ENCODE results near the gene ZSWIM7. TPM values are rescaled to one million over a fixed set of nuclear protein-coding genes. Genes with fewer than 3 reads are reported as not detected.

ZSWIM7 gene, protein sequence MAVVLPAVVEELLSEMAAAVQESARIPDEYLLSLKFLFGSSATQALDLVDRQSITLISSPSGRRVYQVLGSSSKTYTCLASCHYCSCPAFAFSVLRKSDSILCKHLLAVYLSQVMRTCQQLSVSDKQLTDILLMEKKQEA
- total RNA-seq, result 23.5 TPM

DNA sequence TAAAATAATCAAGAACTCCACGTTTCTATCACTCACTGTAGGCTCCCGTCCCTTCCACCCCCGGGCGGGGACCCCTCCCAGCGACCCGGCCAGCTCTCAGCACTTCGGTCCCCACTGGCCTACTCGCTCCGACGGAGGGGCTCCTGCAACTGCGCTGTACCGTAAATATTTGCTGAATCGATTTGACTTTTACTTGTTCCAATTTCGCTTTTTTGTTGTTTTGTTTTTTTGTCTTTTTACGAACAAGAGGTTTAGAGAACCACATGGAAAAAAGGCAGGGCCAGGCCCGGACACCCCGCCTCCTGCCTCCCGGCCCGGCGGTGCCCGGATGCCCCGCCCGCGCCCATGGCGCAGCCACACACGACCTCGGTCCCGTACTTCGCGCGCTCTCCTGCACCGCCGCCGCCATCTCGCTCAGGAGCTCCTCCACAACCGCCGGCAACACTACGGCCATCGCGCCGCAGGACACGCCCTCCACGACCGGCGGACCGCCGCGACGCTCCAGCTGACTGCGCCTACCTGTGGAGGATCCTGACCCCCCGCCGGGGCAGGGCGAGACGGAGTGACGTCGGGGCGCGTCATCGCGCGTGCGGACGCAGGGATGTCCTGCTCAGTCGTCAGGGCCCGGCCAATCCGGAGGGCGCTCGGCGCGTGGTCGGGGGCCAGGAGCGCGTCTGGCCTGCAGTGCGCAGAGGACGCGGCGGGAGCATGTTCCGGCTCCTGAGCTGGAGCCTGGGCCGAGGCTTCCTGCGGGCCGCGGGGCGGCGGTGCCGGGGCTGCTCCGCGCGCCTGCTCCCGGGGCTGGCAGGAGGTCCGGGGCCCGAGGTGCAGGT lies at the start of gene ZSWIM7, which contains the start of gene TTC19:
Gene ZSWIM7 (minus strand): TSS at position 564 of the 833 bp plus-strand sequence. CDS start 110 bp downstream, at position 454.
Gene TTC19 (plus strand): TSS at position 684 of the 833 bp plus-strand sequence. CDS start 25 bp downstream, at position 709.
- DNase-seq (ENCODE audit: low spot score), result peak; percentile 97

DNA sequence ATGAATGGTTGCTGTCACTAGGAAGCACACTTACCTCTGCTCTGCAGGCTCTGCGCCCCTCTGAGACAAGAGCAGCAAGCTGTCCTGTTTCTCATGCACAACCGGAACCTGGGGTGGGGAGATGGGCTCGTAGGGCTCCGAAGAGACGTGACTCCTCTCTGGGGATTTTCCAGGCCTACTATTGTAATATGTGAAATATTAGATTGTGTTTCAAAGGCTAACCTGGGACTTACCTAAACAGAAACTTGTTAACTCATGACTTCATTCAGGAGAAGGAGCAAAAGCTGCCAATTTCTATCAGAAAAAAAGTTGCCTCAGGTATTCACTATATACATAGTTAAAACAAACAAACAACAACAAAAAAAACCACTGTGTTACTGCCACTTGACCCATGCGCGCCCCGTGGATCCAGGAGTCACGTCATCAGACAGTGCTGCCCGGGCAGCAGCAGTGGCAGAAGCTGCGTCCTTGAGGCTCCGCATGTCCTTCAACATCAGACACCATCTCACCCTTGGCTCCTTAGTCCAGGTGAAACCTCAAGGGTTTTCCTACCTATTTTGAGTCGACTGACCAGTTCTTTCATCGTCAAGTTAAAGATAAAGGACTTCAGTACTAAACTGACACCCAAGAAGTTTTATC lies 49.4 kb upstream of the ZSWIM7 start:
- DNase-seq (ENCODE audit: low spot score), result no peak

DNA sequence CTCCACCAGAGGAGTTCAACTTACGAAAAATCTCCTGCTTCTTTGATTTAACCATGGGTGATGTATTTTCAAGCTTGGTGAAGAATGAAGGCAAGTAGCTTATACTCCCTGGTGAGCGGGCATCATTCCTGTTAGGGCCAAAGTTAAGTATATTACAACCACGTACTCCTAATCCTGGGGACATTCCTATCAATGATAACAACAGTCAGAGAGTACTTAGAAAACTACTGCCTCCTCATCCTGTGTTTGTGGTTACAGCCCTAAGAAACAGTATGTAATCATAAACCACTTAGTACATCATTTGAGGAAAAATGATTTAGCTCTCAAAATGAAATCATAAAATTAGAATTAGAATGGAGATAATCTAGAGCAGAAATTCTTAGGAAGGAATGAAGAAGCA lies 47.5 kb upstream of the ZSWIM7 start:
- no peak for DNase-seq (ENCODE audit: low spot score)

DNA sequence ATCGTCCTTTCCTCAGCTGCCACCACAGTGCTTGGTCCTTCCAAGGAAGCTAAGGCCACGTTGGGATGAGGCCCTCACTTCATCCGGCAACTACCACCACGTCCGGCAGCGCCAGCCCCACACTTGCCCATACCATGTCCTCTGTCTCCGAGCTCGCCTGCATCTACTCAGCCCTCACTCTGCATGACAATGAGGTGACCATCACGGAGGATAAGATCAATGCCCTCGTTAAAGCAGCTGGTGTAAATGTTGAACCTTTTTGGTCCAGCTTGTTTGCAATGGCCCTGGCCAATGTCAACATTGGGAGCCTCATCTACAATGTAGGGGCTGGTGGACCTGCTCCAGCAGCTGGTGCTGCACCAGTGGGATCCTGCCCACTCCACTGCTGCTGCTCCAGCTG lies 45.0 kb upstream of the ZSWIM7 start:
- no peak for DNase-seq (ENCODE audit: low spot score)

DNA sequence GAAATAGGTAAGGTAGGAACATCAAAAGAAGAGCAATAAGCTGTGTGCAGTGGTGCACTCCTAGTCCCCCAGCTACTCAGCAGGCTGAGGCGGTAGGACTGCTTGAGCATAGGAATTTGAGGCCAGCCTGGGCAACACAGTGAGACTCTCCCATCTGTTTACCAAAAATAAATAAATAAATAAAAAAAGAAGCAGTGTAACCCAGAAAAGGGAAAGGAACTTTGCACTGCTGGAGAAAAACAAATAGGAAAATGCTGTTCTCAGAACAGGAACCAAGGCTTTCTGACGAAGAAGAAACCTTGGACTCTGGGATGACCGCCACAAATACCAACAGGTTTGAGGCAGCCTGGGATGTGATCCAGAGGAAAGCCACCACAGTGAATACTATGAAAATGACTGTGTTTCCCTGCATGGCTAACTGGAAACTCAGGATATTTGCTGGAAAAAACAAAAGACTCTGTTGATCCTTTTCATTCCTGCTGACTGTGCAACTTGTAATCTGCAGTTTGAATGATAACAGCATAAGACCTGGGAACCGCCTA lies 41.3 kb upstream of the ZSWIM7 start:
- DNase-seq (ENCODE audit: low spot score), result peak; percentile 77

DNA sequence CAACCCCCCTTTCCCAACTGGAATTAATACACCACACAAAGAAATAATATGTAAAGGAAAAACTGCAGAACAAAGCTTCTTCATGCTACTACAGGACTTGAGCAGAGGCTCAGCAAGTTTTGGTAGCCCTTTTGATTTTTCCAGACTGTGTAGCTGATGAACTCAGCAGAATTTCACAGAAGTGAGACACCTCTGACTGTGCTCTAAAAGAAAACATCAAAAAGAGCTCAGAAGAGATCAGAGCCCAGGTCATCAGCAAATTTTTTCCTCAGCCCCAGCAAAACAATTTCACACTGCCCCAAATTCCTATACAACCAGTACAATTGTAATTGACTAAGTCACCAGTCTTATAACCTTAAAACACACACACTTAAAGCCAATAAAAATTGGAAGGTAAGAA lies 38.1 kb upstream of the ZSWIM7 start:
- no peak for DNase-seq (ENCODE audit: low spot score)

DNA sequence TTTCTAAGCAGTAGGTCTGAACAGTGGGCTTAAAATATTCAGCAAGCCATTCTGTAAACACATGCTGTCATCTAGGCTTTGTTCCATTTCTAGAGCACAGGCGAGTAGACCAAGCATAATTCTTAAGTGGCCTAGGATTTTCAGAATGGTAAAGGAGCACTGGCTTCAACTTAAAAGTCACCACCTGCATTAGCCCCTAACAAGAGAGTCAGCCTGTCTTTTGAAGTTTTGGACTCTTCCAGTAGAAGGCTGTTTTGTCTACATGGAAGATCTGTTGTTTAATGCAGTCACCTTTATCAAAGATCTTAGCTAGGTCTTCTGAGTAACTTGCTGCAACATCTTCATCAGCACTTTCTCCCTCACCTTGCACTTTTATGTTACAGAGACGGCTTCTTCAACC lies 36.8 kb upstream of the ZSWIM7 start:
- DNase-seq (ENCODE audit: low spot score), result no peak

DNA sequence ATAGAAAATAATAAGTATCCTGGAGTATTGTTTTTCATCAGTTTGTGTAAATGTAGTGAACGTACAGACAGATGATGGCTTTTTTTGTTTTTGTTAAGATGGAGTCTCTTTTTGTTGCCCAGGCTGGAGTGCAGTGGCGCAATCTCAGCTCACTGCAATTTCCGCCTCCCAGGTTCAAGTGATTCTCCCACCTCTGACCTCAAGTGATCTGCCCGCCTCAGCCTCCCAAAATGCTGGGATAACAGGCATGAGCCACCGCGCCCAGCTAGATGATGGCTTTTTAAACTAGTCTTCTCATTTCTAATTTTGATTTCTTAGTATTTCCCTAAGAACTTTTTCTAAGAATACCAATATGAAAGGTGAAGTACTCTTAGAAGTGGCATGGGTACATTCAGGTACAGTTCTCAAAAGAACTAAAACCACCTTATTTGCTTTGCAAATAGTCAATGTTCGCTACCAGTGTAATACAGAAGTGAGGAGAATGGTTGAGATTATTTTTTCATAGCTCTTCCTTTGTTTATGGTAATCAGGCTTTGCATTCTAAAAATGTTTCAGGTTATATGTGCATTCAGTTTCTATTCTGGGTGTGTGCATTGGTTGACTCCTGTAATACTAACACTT lies 34.3 kb upstream of the ZSWIM7 start:
- no peak for DNase-seq (ENCODE audit: low spot score)

DNA sequence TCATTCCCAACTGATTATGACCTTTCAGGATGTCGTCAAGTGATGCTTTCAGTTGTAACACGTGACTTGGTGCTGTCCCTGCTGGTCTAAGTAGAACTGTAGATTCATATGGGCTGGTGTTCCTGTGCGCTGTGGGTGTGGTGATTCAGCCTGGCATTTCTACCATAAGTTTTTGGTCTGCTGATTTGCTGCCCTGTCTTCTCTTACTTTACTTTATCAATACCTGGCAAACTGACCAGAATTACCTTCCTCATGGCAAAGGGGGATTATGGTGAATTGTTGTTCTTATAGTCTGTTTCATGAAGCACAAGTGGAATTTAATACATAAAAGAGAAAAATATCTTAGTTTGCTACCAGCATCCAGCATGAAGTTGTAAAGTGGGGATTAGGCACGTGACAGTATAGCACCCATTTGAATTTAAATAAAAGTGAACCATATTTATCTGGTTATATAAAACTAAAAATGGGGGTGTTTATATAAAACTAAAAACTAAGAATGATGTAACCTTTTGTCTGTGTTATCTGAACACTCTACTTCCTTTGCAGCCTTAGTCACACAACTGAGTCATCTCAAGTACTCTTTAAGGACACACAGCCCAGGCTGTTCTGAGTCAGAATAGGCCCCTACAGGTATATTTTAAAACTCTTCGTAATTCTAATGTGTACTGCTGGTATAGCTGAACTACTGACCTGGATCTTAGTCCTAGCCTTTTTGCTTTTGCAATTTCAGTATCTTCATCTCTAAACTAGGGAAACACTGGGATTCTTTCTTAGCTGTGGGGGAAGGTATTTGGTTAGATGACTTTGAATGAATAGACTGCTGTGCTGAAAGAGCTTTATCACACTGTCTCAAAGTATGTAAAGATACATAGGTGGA lies 28.4 kb upstream of the ZSWIM7 start:
- no peak for DNase-seq (ENCODE audit: low spot score)

DNA sequence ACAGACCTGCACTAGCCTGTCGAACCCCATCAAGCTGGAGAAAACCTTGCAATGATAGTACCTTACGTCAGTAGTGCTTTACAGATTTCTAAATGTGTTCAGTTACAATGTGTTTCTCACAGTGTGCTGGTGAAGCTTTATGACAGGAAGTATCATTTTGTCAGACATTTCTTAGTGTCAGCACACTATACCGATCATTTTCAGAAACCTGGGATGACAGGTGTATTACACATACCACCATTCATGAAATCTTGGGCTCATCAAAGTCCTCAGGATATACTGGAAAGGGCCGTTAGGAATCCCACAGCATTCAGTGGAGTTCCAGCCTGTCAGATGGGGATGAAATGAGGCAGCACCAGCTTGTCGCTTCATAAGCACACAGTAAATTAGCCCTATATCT lies 27.4 kb upstream of the ZSWIM7 start:
- DNase-seq (ENCODE audit: low spot score), result no peak

DNA sequence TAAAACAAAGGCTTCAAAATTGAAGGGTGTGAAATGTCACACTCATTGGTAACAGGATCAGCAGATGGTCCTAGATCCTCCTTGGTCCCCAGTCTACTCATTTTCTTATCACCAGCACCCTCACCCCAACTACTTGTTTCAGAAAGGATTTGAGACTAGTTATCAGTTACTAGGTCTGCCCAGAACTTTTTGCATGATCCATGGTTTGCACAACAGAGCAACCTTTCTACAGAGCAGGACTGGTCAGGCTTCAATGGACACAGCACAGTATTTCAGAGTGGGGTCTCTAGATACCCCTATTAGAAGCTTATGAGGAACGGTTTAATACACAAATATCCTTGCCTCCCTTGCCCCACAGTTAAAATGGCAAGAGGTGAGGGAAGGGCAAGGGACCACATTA lies 25.7 kb upstream of the ZSWIM7 start:
- DNase-seq (ENCODE audit: low spot score), result no peak

DNA sequence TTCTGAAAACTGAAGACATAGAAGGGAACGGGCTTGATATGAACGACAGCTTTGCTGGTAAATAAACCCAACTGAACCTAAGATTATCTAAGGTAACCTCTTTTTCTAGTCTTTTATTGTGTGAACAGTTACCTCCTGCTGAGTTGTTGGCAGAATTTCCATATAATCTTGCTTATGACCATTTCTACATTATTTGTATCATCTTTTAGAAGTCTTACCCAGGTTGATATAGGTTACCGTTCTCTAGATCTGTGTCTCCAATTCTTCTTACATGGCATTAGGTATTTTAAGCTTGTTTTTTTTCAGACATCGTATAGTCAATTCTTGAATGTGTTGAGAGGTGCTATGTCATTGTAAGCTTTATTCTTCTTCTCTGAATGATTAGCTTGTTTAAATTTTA lies 24.4 kb upstream of the ZSWIM7 start:
- no peak for DNase-seq (ENCODE audit: low spot score)

DNA sequence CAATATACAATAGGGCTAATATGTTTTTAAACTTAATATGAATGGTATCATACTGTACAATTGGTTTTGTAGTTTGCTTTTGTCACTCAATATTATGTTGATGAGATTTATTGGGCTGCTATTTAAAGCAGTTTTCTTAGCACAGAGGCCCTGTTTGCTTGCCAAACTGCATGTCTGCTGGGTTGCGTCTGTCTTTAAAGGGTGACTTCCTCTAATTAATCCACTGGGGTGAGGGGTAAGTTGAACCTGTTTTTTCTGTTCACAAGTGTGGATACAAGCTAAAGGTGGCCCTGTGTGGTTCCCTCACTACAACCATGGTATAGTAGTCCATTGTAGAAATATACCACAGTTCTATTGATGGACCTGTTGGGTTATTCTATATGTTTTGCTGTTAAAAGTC lies 19.8 kb upstream of the ZSWIM7 start:
- DNase-seq (ENCODE audit: low spot score), result no peak

DNA sequence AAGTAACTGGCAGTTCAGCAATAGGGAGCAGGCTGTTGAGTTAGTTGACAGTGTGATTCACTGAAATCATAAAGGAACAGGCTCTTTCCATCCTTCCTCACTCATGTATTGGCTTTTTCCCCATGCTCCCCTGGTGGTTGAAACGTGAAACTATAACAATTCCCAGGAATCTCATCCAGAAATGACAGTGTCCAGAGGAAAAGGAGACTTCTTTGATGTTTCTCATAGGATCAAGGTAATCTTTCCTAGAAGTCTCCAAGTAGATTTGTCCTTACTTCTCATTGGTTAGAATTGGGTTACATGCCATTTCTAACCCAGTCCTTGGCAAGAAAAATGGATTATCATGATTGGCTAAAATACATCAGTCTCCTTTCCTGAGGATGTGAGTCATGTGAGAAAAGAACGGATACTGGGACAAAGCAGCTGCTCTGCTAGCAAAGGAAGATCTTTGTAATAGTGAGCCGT lies 14.5 kb upstream of the ZSWIM7 start:
- DNase-seq (ENCODE audit: low spot score), result no peak

DNA sequence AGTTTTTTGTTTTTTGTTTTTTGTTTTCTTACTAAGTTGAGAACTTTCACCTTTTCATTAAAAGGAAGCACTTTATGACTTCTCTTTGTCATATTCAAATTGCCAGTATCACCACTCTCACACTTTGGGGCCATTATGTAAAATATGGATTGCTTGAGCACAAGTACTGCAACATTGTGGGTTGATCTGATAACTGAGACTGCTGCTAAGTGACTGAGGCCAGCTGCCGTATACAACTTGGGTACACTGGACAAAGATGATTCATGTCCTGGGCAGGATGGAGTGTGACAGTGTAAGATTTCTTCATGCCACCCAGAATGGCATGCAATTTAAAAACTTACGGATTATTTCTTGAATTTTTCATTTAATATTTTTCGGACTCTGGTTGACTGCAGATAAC lies 7.9 kb upstream of the ZSWIM7 start:
- DNase-seq (ENCODE audit: low spot score), result no peak

DNA sequence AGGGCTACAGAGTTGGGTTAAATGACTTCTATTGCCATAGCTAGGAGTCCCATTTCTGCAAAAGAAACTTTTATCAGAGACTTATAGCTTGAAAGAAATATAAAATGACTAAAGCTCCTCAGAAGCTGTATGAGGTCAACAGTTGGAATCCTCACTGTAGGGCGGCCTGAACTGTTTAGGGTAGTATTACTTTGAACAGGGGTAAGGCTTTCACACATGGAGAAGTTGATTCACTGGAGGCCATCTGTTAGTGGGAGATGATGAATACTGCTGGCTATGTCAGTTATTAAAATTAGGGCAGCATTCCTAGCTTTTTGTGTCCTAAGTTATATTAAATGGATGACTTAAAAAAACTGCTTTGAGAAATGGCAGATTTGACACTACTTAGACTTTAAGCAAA lies 6.1 kb upstream of the ZSWIM7 start:
- DNase-seq (ENCODE audit: low spot score), result no peak

DNA sequence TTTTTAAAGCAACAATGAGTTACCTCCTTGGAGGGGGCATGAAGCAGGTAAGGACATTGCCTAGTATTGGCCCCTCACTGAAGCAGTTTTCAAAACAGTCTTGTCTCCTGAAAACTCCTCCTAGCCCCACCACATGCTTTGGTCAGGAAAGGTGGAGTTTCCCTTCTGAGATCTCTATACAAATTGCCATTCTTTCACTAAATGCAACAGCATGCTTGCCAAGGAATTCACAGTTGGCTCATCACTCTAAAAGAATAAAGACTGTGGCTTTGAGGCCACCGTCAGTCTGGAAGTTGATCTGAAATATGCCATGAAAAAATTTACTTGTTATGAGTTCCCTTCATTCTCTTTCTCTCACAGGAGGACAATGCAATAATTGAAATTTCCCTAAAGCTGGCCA lies 4.3 kb upstream of the ZSWIM7 start:
- DNase-seq (ENCODE audit: low spot score), result no peak

DNA sequence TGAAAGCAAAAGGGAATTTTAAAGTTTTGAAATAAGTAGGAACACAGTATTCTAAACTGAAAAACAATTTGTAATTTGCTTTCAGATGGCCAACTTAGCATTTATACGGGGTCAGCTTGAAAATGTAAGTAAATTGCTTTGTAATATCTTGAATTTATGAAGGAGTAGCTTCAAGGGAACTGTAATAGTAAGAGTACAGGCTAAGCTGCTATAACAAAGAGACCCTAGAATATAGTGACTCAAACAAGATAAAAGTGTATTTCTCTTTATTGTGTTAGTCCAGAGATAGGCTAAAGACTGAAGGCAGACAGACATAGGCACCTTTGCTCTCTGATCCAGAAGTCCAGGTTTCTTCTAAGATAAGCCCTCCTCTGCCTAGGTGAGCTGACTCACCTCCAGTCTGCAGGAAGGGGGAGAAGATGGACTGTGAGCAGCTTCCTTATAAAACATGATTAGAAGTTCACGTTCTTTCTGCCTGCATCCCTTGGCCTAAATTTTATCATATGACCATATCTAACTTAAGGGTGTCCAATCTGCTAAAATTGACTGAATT lies 3.3 kb upstream of the ZSWIM7 start:
- no peak for DNase-seq (ENCODE audit: low spot score)

DNA sequence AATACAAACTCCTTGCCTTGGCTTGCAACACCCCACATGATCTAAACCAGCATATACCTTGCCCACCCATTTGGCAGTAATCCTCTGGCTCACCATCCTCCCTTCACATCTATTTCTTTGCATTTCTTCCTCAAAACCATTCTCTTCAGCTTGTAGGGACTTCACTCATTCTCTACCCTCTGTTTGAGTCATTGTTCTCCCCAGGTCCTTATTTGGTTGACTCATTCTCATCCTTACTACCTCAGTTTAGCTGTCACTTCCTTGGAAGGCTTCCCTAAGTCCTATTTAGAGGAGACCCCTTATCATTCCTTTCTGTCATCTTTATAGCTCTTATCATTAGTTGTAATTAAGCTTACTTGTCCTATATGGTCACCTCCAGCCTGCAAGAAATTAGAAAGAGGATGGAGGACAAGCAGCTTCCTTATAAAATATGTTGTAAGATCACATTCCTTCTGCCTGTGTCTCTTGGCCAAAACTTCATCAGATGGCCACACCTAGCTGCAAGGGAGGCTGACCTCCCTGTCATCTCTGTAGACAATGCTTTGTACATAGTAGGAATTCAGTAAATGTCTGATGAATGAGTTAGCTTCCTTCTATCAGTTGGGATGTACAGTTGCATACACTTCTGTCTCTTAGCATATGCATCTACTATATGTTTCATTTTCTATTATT lies 1.9 kb upstream of the ZSWIM7 start:
- no peak for DNase-seq (ENCODE audit: low spot score)
